Epithelial cell of proximal tubule (primary cell): ENCODE results near the gene RCOR2. TPM values are rescaled to one million over a fixed set of nuclear protein-coding genes. Genes with fewer than 3 reads are reported as not detected.

ENCODE experiments used
- DNase-seq: peaks from one replicate; pipeline ENCODE4 v3.0.0-alpha.2; 2011; ENCODE audit warnings: low read depth
- H3K4me3 ChIP-seq: 2 replicates; pipeline ENCODE4 v1.5.1; 2011; ENCODE audit warnings: low read depth, mild to moderate bottlenecking, low read length
- CTCF ChIP-seq: conservative IDR thresholded peaks from 2 replicates; pipeline ENCODE4 v1.5.1; 2012; ENCODE audit warnings: low read depth, mild to moderate bottlenecking, low read length
- total RNA-seq: library from RNA; depleted of rRNA; stranded (reverse); fragments of >200 nt; gene quantifications from 2 replicates; pipeline ENCODE4 v1.2.3, GENCODE V29; 2015

The RCOR2 gene
- total RNA-seq, 1 donor from 2014 or later = 3.1 TPM

- H3K4me3 ChIP-seq = no peak overlapping the region
- no peak for TF ChIP-seq CTCF
- no peak for DNase-seq
Measured at GRCh38 chr11:63896071-63896470, 20.9 kb downstream of the RCOR2 start.

GRCh38 chr11:63893355-63893754, 23.6 kb downstream of the RCOR2 start:
- no peak for TF ChIP-seq CTCF
- no peak overlapping the region for H3K4me3 ChIP-seq
- no peak for DNase-seq

- H3K4me3 ChIP-seq = no peak overlapping the region
- DNase-seq = no peak
- TF ChIP-seq CTCF = no peak
Measured at GRCh38 chr11:63892228-63892627, 24.7 kb downstream of the RCOR2 start.

GRCh38 chr11:63890368-63890767, 26.6 kb downstream of the RCOR2 start:
- DNase-seq = no peak
- no peak overlapping the region for H3K4me3 ChIP-seq
- no peak for TF ChIP-seq CTCF

- no peak for TF ChIP-seq CTCF
- peak overlapping the region; percentile 53 for H3K4me3 ChIP-seq
- no peak for DNase-seq
Measured at GRCh38 chr11:63889344-63889743, 27.6 kb downstream of the RCOR2 start.

GRCh38 chr11:63888170-63889086, 28.5 kb downstream of the RCOR2 start:
- no peak for TF ChIP-seq CTCF
- peak; percentile 45 for DNase-seq
- peak overlapping the region; percentile 53 for H3K4me3 ChIP-seq
